Activated CD8-positive, alpha-beta memory T cell treated with anti-CD3 and anti-CD28 coated beads for 48 hours (primary cell): ENCODE data around the gene SPECC1L.
"Not testable (repeated sequence)": the region's sequence is repeated elsewhere in the genome, so short reads cannot be mapped to it uniquely, and the experiment has no call there.

ENCODE experiments used
- DNase-seq, 3 experiments: peaks; one replicate each; pipeline ENCODE4 v3.0.0-alpha.2; 2020; ENCODE audit warnings: low read depth in 2 of 3, low spot score in 2 of 3

Gene SPECC1L

GRCh38 chr22:24285245-24285644, 14.6 kb downstream of the SPECC1L start:
- no peak for DNase-seq

GRCh38 chr22:24287212-24287611, 16.6 kb downstream of the SPECC1L start:
- not testable (repeated sequence) for DNase-seq

GRCh38 chr22:24287801-24288200, 17.2 kb downstream of the SPECC1L start:
- DNase-seq: not testable (repeated sequence)

GRCh38 chr22:24289114-24289513, 18.5 kb downstream of the SPECC1L start:
- no peak for DNase-seq

GRCh38 chr22:24289741-24290163, 19.1 kb downstream of the SPECC1L start:
- DNase-seq: no peak

- DNase-seq: no peak
Observed at GRCh38 chr22:24290459-24290858, 19.8 kb downstream of the SPECC1L start.

GRCh38 chr22:24291515-24292201, 21.0 kb downstream of the SPECC1L start:
- DNase-seq: no peak

- not testable (repeated sequence) for DNase-seq
Observed at GRCh38 chr22:24292202-24292830, 21.7 kb downstream of the SPECC1L start.

- not testable (repeated sequence) for DNase-seq
Observed at GRCh38 chr22:24294913-24295312, 24.3 kb downstream of the SPECC1L start.

GRCh38 chr22:24298497-24299155, 28.0 kb downstream of the SPECC1L start:
- DNase-seq: not testable (repeated sequence)

- not testable (repeated sequence) for DNase-seq
Observed at GRCh38 chr22:24300522-24300921, 29.9 kb downstream of the SPECC1L start.

GRCh38 chr22:24302591-24302990, 32.0 kb downstream of the SPECC1L start:
- no peak for DNase-seq

GRCh38 chr22:24303007-24303406, 32.4 kb downstream of the SPECC1L start:
- no peak for DNase-seq

GRCh38 chr22:24304062-24304675, 33.5 kb downstream of the SPECC1L start:
- no peak for DNase-seq

- no peak for DNase-seq
Observed at GRCh38 chr22:24305260-24305692, 34.6 kb downstream of the SPECC1L start.

GRCh38 chr22:24310969-24311368, 40.3 kb downstream of the SPECC1L start:
- no peak for DNase-seq

GRCh38 chr22:24315367-24315966, 44.8 kb downstream of the SPECC1L start:
- DNase-seq: no peak

GRCh38 chr22:24316264-24316663, 45.6 kb downstream of the SPECC1L start:
- DNase-seq: not testable (repeated sequence)

- DNase-seq: not testable (repeated sequence)
Observed at GRCh38 chr22:24317511-24317910, 46.9 kb downstream of the SPECC1L start.

GRCh38 chr22:24319451-24319850, 48.8 kb downstream of the SPECC1L start:
- DNase-seq: no peak

GRCh38 chr22:24321999-24322398, 51.4 kb downstream of the SPECC1L start:
- no peak for DNase-seq
